NCI-H2107 treated with DMSO at 0.1 percent for 48 hours (cell line): ENCODE data around the gene CDKN1C.
"Not testable (repeated sequence)": the region's sequence is repeated elsewhere in the genome, so short reads cannot be mapped to it uniquely, and the experiment has no call there.

Source experiments
- DNase-seq: peaks from one replicate; lab custom pipeline; 2025; ENCODE audit not compliant: unreplicated experiment; lab: John Stamatoyannopoulos, UW

CDKN1C gene

GRCh38 chr11:2909133-2909902 is 23.7 kb upstream of the CDKN1C start:
- no peak for DNase-seq

GRCh38 chr11:2908130-2908529 is 22.6 kb upstream of the CDKN1C start:
- no peak for DNase-seq

GRCh38 chr11:2905299-2905698 is 19.7 kb upstream of the CDKN1C start:
- DNase-seq: not testable (repeated sequence)

- no peak for DNase-seq
Measured at GRCh38 chr11:2904153-2905052, 18.8 kb upstream of the CDKN1C start.

GRCh38 chr11:2903672-2904011 is 18.1 kb upstream of the CDKN1C start:
- no peak for DNase-seq

DNA sequence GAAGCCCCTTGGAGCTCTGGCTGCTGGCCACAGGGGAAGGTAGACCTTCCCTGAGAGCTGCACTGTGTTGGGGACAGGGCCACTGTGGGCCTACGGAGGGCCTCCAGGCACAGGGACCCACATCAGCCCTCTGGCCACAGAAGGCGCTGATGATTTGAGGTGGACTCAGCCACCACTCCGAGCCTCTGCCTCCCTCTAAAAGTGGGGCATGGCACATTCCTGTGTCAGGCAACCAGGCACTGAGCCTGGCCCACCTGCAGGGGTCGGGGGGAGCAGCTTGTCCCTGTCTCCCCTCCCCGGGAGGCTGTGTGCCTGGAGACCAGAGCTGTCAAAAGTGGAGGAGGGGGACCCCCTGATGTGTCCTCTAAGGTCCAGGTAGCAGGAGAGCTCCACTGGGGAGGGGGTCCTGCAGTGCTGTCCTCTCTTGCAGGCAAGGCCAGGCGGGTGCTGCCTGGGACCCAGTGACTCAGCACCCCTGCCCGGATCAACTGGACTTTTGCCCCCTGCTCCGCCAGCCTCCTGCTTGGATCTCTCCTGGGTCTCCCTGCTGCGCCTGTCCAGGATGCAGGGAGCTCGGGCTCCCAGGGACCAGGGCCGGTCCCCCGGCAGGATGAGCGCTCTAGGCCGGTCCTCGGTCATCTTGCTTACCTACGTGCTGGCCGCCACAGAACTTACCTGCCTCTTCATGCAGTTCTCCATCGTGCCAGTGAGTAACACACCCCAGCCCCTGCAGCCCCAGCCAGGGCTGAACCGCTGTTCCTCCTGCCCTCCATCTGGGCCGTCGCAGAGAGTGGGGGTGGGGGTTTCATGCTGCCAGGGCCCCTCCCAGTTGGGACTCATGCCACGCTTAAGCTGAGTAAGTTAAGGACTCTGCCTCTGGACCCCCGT is 17.5 kb upstream of the CDKN1C start:
- DNase-seq: no peak

DNA sequence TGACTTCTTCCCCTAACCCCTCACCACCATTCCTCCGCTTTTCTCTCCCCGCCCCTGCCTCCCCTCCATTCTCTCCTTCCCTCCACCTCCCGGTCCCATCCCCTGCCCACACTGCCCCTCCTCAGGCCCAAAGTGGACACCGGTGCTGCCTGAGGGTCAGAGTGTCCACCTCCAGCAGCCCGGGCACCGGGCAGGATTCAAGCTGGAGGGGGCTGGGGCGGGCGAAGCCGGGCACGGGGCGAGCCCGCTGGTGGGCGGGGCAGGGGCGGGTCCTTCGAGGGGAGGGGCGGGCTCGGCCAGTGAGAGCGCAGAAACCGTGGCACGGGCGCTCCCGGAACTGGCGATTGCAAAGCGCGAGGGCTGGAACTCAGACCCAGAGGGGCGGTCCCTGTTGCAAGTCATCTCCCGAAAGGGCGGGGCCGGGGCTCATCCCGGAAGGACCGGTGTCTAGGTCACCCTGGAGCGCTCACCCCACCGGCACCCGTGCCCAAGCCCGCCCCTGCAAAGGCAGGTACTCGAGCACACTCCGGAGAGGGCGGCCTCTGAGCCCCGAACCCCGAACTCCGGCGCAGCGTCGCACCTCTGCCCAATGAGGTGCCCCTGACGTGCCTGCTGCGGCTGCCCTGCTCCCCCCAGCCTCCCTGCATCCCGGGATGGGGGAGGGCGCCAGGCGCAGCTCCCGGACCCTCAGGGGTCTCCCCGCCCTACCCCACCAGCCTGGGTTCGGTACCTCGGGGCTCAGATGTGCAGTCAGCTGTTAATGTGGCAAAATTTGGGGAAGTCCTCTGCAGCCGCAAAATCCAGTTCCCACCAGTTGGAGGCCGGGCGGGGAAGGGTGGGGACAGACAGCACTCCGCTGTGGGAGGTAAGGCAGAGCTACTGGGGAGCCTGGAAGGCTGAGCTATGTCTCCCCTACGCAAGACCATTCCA is 16.5 kb upstream of the CDKN1C start:
- no peak for DNase-seq

DNA sequence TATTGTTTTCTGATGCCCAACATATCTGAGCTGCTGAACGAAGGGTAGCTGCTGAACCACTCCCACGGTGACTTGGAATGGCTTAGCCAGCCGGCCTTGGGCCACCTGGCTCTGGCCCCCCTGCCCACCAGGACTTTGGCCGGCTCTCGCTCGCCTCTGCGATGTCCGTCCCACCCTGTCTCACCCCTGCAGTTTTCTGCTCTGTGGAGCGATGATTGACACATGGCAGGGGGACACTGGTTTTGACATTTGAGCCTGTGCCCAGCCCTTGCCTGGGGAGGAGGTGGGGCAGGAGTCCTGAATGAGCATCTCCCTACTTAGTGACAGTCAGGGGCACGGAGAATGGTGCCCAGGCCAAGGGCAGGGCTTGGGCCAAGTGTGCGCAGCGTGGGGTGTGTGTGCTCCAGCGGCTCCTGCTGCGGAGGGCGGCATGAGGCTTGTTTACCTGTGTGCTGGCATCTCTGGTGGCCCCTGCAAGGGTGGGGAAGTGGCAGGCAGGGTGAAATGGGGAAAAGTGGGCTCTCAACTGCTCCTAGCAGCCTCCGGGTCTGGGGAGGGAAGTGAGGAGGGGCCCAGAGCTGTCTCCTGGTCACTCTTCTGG is 15.7 kb upstream of the CDKN1C start:
- no peak for DNase-seq

- no peak for DNase-seq
Measured at GRCh38 chr11:2899080-2899783, 13.7 kb upstream of the CDKN1C start.

DNA sequence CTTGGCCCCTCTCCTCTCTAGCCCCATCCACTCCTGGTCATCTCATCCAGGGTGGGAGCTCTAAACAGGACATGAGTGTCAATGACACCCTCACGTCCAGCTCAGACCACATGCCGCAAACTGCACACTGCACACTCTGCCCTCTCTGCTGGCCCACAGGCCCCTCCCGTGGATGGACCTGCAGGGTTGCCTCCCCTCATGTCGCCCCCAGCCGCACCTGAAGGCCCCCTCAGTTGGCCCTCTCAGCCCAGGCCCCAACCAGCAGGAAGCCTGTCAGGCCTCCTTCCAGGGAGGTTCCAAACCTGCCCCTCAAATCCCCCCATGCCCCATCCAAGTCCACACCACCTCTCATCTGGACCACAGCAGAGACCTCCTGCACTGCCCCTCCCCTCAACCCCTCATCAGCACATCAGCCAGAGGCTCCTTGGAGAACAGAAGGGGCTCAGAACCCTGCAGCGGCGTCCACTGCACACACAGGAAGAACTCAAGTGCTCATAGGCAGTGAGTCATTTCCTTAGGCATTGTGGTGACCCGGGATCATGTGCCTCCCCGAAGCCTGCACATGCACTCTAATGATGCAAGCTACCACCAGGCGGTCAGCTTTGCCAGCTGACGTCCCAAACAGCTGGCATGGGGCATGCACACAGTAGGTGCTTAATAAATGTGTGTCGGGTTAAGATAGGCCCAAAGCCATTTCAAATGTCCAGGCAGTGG is 12.9 kb upstream of the CDKN1C start:
- no peak for DNase-seq

DNA sequence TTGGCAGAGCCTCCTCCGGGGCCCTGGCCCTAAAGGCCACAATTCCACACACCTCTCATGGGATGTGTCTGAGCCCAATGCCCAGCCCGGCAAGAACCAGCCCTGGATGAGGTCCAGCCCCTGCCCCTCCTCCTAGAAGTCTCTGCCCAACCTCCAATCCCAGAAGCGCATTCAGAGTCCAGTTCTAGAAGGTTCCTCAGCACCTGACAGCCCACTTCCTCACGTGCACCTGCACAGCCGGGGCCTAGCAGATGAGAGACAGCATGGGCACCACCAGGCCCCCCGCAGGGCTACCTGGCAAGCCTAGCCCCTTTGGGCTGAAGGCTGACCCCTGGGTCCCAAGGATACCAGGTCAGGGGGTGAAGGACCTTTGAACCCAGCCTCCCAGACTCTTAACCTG is 11.5 kb upstream of the CDKN1C start:
- DNase-seq: no peak

GRCh38 chr11:2896047-2896446 is 10.5 kb upstream of the CDKN1C start:
- DNase-seq: no peak

- DNase-seq: no peak
Measured at GRCh38 chr11:2893935-2894334, 8.4 kb upstream of the CDKN1C start.

DNA sequence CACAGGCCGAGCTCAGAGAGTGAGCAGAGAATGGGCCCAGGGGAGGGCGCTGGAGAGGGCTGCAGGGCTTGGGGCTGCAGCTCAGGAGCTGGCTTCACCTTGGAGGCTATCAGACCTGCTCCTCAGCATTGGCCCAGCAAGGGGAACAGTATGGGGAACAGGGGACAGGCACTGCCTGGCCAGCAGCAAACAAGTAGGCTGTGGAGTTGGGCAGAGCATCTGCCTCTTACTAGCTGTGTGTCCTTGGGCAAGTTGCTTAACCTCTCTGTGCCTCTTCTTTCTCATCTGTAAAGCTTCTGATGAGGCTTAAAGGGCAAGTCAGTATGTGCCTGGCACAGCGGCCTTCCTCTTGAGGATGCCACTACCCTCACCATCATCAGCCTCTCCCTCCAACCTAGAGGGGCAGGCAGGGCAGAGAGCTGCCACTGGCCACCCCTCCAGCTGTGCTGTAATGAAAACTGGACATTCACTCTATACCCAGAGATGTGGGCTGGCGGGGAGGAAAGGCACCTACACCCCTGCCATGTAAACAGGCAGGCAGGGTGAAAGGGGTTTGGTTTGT is 7.5 kb upstream of the CDKN1C start:
- no peak for DNase-seq

- DNase-seq: no peak
Measured at GRCh38 chr11:2892215-2892966, 6.8 kb upstream of the CDKN1C start.

- DNase-seq: no peak
Measured at GRCh38 chr11:2891326-2892214, 6.0 kb upstream of the CDKN1C start.
